Measurements from ENCODE around the gene USP7.

The USP7 gene

GRCh38 chr16:8862309-8863130, 101.2 kb downstream of the USP7 start:
- DNase-seq (ENCODE audit: low read depth in 2 of 2), result no peak

- no peak for DNase-seq (ENCODE audit: low read depth in 2 of 2)
These were observed 102.0 kb downstream of the USP7 start for GRCh38 chr16:8861563-8862308.

- no peak for DNase-seq (ENCODE audit: low read depth in 2 of 2)
These were observed 103.5 kb downstream of the USP7 start for GRCh38 chr16:8859913-8860881.

- DNase-seq (ENCODE audit: low read depth in 2 of 2), result no peak
These were observed 104.5 kb downstream of the USP7 start for GRCh38 chr16:8858994-8859912.

- DNase-seq (ENCODE audit: low read depth in 2 of 2), result no peak
These were observed 107.7 kb downstream of the USP7 start for GRCh38 chr16:8855972-8856371.

- DNase-seq (ENCODE audit: low read depth in 2 of 2), result no peak
These were observed 108.5 kb downstream of the USP7 start for GRCh38 chr16:8855051-8855786.

- DNase-seq (ENCODE audit: low read depth in 2 of 2), result no peak
These were observed 109.3 kb downstream of the USP7 start for GRCh38 chr16:8854298-8854948.

GRCh38 chr16:8853611-8854010, 110.1 kb downstream of the USP7 start:
- DNase-seq (ENCODE audit: low read depth in 2 of 2), result no peak

GRCh38 chr16:8853150-8853549, 110.6 kb downstream of the USP7 start:
- no peak for DNase-seq (ENCODE audit: low read depth in 2 of 2)

- no peak for DNase-seq (ENCODE audit: low read depth in 2 of 2)
These were observed 111.2 kb downstream of the USP7 start for GRCh38 chr16:8852534-8852933.

GRCh38 chr16:8851761-8852403, 111.8 kb downstream of the USP7 start:
- no peak for DNase-seq (ENCODE audit: low read depth in 2 of 2)

- DNase-seq (ENCODE audit: low read depth in 2 of 2), result no peak
These were observed 113.3 kb downstream of the USP7 start for GRCh38 chr16:8850279-8850885.

- DNase-seq (ENCODE audit: low read depth in 2 of 2), result no peak
These were observed 114.2 kb downstream of the USP7 start for GRCh38 chr16:8849411-8850011.

- no peak for DNase-seq (ENCODE audit: low read depth in 2 of 2)
These were observed 114.7 kb downstream of the USP7 start for GRCh38 chr16:8848939-8849391.

GRCh38 chr16:8848231-8848938, 115.3 kb downstream of the USP7 start:
- no peak for DNase-seq (ENCODE audit: low read depth in 2 of 2)

- no peak for DNase-seq (ENCODE audit: low read depth in 2 of 2)
These were observed 116.1 kb downstream of the USP7 start for GRCh38 chr16:8847623-8848022.

GRCh38 chr16:8847145-8847544, 116.6 kb downstream of the USP7 start:
- DNase-seq (ENCODE audit: low read depth in 2 of 2), result no peak
